ENCODE measurements around the gene FAM8A1. TPM values are rescaled to one million over a fixed set of nuclear protein-coding genes. Genes with fewer than 3 reads are reported as not detected.

Gene FAM8A1
- total and polyA plus RNA-seq, 2 of the 13 experiments (the other 11 are each of a cell fraction or from before 2014, with no cell fraction given) = 30.5 to 34.3 TPM

GRCh38 chr6:17640477-17640917 is 40.4 kb downstream of the FAM8A1 start (continued):
- TF ChIP-seq HNF1B (CRISPR knock-in tag; IDR thresholded peaks at IDR 0.05) (no peak), HNRNPUL1 (IDR thresholded peaks at IDR 0.05; ENCODE audit: low read depth, low read length) (no peak), FOSL2 (CRISPR knock-in tag; IDR thresholded peaks at IDR 0.05) (peak; percentile 53; the same call in 1 of the 2 replicates), U2AF1 (optimal IDR thresholded peaks at IDR 0.05; ENCODE audit: low read depth, low read length) (no peak), MTA1 (CRISPR knock-in tag; IDR thresholded peaks at IDR 0.05; ENCODE audit: borderline replicate concordance) (no peak), ZBTB2 (CRISPR knock-in tag; IDR thresholded peaks at IDR 0.05; ENCODE audit: low read depth) (no peak), FOXP4 (CRISPR knock-in tag; IDR thresholded peaks at IDR 0.05) (no peak), GPN1 (CRISPR knock-in tag; IDR thresholded peaks at IDR 0.05; ENCODE audit: borderline replicate concordance) (no peak), FOXK1 (CRISPR knock-in tag; IDR thresholded peaks at IDR 0.05; ENCODE audit: borderline replicate concordance, low read depth) (no peak), TOE1 (CRISPR knock-in tag; IDR thresholded peaks at IDR 0.05) (no peak), POLR2AphosphoS2 (IDR thresholded peaks at IDR 0.05; ENCODE audit: low read depth, low read length) (no peak), ZNF512 (CRISPR knock-in tag; IDR thresholded peaks at IDR 0.05) (no peak), FOXP1 (IDR thresholded peaks at IDR 0.05) (no peak), FOXP1 (CRISPR knock-in tag; IDR thresholded peaks at IDR 0.05) (no peak), ZNF44 (CRISPR knock-in tag; IDR thresholded peaks at IDR 0.05) (no peak), ZNF138 (CRISPR knock-in tag; IDR thresholded peaks at IDR 0.05; ENCODE audit: low read depth) (no peak), ZNF256 (CRISPR knock-in tag; conservative IDR thresholded peaks at IDR 0.05) (no peak), ARHGAP35 (CRISPR knock-in tag; IDR thresholded peaks at IDR 0.05; ENCODE audit: borderline replicate concordance) (no peak), ZNF333 (CRISPR knock-in tag; IDR thresholded peaks at IDR 0.05; ENCODE audit: borderline replicate concordance) (no peak), ZNF816 (CRISPR knock-in tag; IDR thresholded peaks at IDR 0.05; ENCODE audit: borderline replicate concordance) (no peak), ZMAT3 (CRISPR knock-in tag; conservative IDR thresholded peaks at IDR 0.05) (no peak)
